Measurements from ENCODE around the gene SCGB3A2.

The SCGB3A2 gene

DNA sequence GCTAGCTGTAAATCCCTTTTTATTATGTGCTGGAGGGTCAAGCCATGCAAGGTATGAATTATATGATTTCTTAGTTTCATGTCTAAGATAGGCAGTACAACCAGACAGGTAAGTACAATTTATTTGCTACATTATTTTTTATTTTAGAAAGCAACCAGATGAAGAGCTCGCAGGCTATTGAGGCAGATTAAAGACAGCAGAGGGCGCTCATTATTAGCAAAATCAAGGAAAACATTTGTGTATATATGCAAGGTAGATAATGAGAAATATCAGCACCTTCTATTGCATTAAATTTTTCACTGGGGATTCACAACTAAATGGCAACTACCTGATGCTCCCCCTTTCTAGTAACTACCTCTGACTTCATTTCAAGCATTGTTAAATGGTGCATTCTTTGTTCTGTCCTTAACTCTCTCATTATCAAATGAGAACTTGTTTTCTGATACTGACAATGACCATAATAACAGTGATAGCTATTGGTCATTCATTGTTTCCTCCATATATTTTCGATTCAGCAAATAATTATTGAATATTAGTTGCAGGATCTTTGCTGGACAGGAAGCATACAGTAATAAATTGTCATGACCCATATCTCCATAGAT, 8.6 kb downstream of the SCGB3A2 start:
- TF ChIP-seq, protein P1, sequence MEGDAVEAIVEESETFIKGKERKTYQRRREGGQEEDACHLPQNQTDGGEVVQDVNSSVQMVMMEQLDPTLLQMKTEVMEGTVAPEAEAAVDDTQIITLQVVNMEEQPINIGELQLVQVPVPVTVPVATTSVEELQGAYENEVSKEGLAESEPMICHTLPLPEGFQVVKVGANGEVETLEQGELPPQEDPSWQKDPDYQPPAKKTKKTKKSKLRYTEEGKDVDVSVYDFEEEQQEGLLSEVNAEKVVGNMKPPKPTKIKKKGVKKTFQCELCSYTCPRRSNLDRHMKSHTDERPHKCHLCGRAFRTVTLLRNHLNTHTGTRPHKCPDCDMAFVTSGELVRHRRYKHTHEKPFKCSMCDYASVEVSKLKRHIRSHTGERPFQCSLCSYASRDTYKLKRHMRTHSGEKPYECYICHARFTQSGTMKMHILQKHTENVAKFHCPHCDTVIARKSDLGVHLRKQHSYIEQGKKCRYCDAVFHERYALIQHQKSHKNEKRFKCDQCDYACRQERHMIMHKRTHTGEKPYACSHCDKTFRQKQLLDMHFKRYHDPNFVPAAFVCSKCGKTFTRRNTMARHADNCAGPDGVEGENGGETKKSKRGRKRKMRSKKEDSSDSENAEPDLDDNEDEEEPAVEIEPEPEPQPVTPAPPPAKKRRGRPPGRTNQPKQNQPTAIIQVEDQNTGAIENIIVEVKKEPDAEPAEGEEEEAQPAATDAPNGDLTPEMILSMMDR (conservative IDR thresholded peaks at IDR 0.05; ENCODE audit: control insufficient read depth, insufficient read depth, low read depth, low read length), result peak; percentile 58
- H3K4me3 ChIP-seq (ENCODE audit: control insufficient read depth, low read depth, low read length), result no peak overlapping the region
- DNase-seq (ENCODE audit: low read depth), result peak; percentile 48

DNA sequence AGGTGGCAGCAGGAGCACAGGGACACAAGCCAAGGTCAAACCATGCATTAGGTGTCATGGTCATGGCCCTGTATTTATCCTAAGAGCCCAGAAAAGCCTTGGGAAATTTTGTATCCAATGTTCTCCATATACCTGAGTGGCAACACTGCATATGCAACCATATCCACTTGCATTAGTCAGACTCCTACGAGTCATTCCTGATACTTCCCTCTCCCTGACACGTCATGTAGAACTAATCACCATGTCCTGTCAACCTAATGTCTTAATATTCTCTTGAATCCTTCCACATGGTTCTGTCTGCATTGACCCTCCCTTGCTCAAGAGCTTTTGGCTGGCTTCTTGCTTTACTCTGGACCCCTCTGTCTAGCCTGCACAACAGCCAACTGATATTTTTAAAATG, 9.4 kb downstream of the SCGB3A2 start:
- TF ChIP-seq, protein P1 (conservative IDR thresholded peaks at IDR 0.05; ENCODE audit: control insufficient read depth, insufficient read depth, low read depth, low read length), result no peak
- DNase-seq (ENCODE audit: low read depth), result peak; percentile 59

DNA sequence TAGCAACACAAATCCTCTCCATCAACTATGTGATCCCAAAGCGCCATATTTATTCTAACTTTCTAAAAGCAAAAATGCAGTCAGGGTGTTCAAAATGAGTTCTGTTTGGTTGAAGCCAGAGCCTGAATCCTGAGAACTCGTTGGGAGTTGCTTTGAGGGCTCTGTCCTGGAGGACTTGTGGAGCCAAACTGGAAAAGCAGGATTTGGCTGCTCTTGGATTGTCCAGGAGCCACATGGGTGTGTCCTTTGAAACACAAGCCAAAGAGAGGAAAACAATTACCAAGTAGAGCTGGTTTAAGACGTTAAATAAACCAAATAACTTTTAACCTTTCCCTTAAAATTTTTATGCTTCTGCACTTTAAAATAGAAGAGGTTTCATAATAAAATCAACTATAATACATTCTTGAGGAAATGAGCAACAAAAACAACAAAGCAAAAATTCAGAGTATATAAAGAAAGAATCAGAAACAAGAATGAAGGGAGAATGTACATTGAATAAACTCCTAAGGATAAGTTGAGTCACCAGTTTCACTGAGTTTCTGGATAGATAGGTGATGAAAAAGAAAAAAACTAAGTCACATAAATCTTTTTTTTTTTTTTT, 14.3 kb downstream of the SCGB3A2 start:
- DNase-seq (ENCODE audit: low read depth), result no peak
- H3K4me3 ChIP-seq (ENCODE audit: control insufficient read depth, low read depth, low read length), result no peak overlapping the region
- TF ChIP-seq, protein P1 (conservative IDR thresholded peaks at IDR 0.05; ENCODE audit: control insufficient read depth, insufficient read depth, low read depth, low read length), result no peak

More for the DNA sequence above, 9.4 kb downstream of the SCGB3A2 start:
- no peak overlapping the region for H3K4me3 ChIP-seq (ENCODE audit: control insufficient read depth, low read depth, low read length)

DNA sequence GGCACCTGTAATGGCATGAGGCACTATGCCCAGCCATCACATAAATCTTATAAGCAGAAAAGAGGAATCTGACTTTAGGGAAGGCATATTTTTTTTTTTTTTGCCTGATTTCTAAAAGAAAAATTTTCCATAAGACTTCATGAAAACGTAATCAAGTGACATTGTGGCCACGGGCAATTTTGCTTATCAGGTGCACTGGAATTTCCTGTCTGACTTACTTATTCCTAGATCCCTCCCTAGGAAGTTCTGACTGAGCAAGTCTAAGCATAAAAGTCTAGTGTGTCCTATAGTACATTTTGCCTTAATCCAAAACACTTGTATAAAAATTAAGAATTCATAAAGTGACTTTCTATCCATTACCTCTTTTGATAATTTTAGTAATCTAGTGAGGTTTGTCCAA, 15.3 kb downstream of the SCGB3A2 start:
- no peak overlapping the region for H3K4me3 ChIP-seq (ENCODE audit: control insufficient read depth, low read depth, low read length)
- DNase-seq (ENCODE audit: low read depth), result no peak
- TF ChIP-seq, protein P1 (conservative IDR thresholded peaks at IDR 0.05; ENCODE audit: control insufficient read depth, insufficient read depth, low read depth, low read length), result no peak

DNA sequence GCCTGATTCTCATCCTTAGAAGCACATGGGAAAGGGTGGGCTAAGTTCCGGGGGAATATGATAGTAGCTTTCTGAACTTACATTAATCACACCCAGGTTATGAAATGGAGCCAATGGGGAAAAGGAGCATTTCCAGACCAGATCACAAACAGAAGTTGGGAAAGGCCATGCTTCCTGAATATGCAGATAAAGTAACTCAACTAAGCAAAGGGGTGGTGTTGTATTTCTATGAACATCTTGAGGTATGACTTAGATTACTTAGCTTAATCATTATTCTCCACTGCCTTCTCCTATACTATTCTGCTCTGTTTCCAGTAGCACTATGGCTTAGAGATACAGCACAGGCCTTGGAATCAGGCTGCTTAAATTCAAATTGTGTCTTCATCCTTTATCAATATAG, 17.4 kb downstream of the SCGB3A2 start:
- TF ChIP-seq, protein P1 (conservative IDR thresholded peaks at IDR 0.05; ENCODE audit: control insufficient read depth, insufficient read depth, low read depth, low read length), result no peak
- DNase-seq (ENCODE audit: low read depth), result no peak
- H3K4me3 ChIP-seq (ENCODE audit: control insufficient read depth, low read depth, low read length), result no peak overlapping the region

DNA sequence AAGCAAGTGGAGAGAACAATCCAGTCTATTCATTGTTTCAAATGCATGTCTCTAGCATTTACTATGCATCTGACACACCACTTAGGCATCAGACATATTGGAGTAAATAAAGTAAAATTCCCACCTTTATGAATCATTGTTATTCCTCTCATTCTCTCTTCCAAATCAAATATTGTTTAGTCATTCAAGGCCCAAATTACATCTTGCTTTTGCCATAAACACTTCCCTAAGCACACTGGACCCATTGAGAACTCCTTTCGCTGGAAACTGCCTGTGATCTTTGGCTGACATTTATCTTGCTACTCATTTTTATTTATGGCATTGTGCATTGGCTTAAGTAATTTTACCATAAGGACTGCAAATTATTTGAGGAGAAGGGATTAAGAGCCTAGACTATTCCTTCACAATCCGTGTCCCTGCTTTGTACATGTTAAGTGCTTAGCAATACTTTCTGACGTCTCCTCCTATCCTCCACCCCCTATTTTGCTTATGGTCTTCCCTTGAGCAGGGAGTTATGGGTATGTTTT, 20.4 kb downstream of the SCGB3A2 start:
- no peak for DNase-seq (ENCODE audit: low read depth)
- TF ChIP-seq, protein P1 (conservative IDR thresholded peaks at IDR 0.05; ENCODE audit: control insufficient read depth, insufficient read depth, low read depth, low read length), result no peak
- H3K4me3 ChIP-seq (ENCODE audit: control insufficient read depth, low read depth, low read length), result no peak overlapping the region
